Choroid plexus epithelial cell (primary cell): ENCODE data around the gene SPATA20.

Source experiments
- DNase-seq: peaks from one replicate; pipeline ENCODE4 v3.0.0-alpha.2; 2010; ENCODE audit warnings: low read depth
- H3K4me3 ChIP-seq: 2 replicates; pipeline ENCODE4 v1.5.1; 2011; ENCODE audit warnings: low read depth, mild to moderate bottlenecking, control low read depth, low read length, moderate library complexity
- CTCF ChIP-seq: conservative IDR thresholded peaks from 2 replicates; pipeline ENCODE4 v1.5.1; 2011; ENCODE audit warnings: low read depth, mild to moderate bottlenecking, control low read depth, inconsistent platforms, low read length, moderate library complexity

Gene SPATA20

GRCh38 chr17:50534979-50535326 is 12.0 kb upstream of the SPATA20 start:
- no peak overlapping the region for H3K4me3 ChIP-seq
- DNase-seq, result no peak
- TF ChIP-seq CTCF, result no peak

GRCh38 chr17:50535407-50535806 is 11.6 kb upstream of the SPATA20 start:
- no peak overlapping the region for H3K4me3 ChIP-seq
- DNase-seq, result no peak
- TF ChIP-seq CTCF, result no peak

- H3K4me3 ChIP-seq, result no peak overlapping the region
- TF ChIP-seq CTCF, result no peak
- no peak for DNase-seq
These were observed 10.0 kb upstream of the SPATA20 start for GRCh38 chr17:50536683-50537646.

GRCh38 chr17:50537721-50538548 is 9.0 kb upstream of the SPATA20 start:
- no peak overlapping the region for H3K4me3 ChIP-seq
- TF ChIP-seq CTCF, result no peak

GRCh38 chr17:50538549-50539410 is 8.2 kb upstream of the SPATA20 start:
- no peak for TF ChIP-seq CTCF
- H3K4me3 ChIP-seq, result no peak overlapping the region
- DNase-seq, result peak; percentile 49

More at GRCh38 chr17:50537721-50538548, 9.0 kb upstream of the SPATA20 start:
- no peak for DNase-seq

- TF ChIP-seq CTCF, result no peak
- no peak for DNase-seq
- H3K4me3 ChIP-seq, result no peak overlapping the region
These were observed 7.0 kb upstream of the SPATA20 start for GRCh38 chr17:50539762-50540559.
